ENCODE measurements around the gene TPI1. TPM values are rescaled to one million over a fixed set of nuclear protein-coding genes. Genes with fewer than 3 reads are reported as not detected.
A peak's percentile ranks its signal among the peaks of the same experiment; 100 is the strongest.
"Not testable (repeated sequence)": the region's sequence is repeated elsewhere in the genome, so short reads cannot be mapped to it uniquely, and the experiment has no call there.

TPI1 gene
- total and polyA plus RNA-seq, 2 donors (not counting 3 experiments of a cell fraction or from before 2014, with no cell fraction given), result 643 to 1,816 TPM

DNA sequence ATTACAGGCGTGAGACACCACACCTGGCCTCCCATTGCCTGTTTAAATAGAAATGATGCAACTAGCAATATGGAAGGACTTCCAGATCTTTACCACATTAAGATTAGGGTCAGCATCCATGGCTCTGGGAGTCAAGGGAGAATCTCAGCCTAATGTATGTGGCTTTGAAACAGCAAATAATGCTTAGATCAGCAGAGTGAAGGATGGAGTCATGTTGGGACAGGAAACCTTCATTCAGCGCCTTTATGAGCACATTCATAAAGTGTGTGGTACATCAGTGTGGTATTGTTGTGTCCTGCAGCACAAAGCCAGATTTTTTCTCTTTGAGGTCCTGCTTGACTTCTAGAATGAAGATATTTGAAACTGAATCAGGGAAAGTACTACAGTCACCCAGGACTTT is 21.0 kb downstream of the TPI1 start:
- H3K4me2 ChIP-seq (ENCODE audit: insufficient read depth, low read length), result no peak overlapping the region
- CTCF ChIA-PET, result no interaction called here
- H3K9me3 ChIP-seq (replicated peaks; ENCODE audit: control insufficient read depth, insufficient read depth, low read length), result no peaks in the 10 kb centered on the region
- no peak overlapping the region for H2AFZ ChIP-seq (ENCODE audit: low read depth, low read length)
- no peaks in the 10 kb centered on the region for H3K27me3 ChIP-seq (ENCODE audit: control insufficient read depth in 2 of 2, insufficient read depth in 2 of 2, low read length in 2 of 2)
- intact Hi-C loops (cut with micrococcal nuclease) (no loop called here), dilution Hi-C loops (cut with MboI; ENCODE audit: extremely low pct_ligation_motif_present, low sequenced_read_pairs) (no loop called here)
- FAIRE-seq (peak; percentile 37), DNase-seq (ENCODE audit: low read depth, low spot score) (no peak)
- BruUV-seq (replicated peaks), result no TSS peak
- H3K4me1 ChIP-seq (ENCODE audit: control insufficient read depth, extremely low read depth, insufficient read depth, low read length), result peaks cover 10% of the 10 kb centered on the region
- no peaks in the 10 kb centered on the region for H3K79me2 ChIP-seq (ENCODE audit: control insufficient read depth, insufficient read depth, low read length)
- no peaks in the 10 kb centered on the region for H3K9me1 ChIP-seq (replicated peaks; ENCODE audit: control insufficient read depth, extremely low read depth, insufficient read depth, low read length)
- TF ChIP-seq MYC (IDR thresholded peaks at IDR 0.05; ENCODE audit: low read depth, low read length), result no peak
- TF ChIP-seq POLR2A (IDR thresholded peaks at IDR 0.05; ENCODE audit: low read depth, low read length), result no peak
- no peak for TF ChIP-seq JUN (IDR thresholded peaks at IDR 0.05; ENCODE audit: borderline replicate concordance, insufficient read depth, insufficient read length, low read depth)
- no peak for TF ChIP-seq GATA2 (IDR thresholded peaks at IDR 0.05; ENCODE audit: insufficient read depth, insufficient read length, low read depth, low read length)
- no peak for TF ChIP-seq FOS (IDR thresholded peaks at IDR 0.05; ENCODE audit: borderline replicate concordance, insufficient read depth, low read length)
- TF ChIP-seq, protein P1, sequence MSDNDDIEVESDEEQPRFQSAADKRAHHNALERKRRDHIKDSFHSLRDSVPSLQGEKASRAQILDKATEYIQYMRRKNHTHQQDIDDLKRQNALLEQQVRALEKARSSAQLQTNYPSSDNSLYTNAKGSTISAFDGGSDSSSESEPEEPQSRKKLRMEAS (IDR thresholded peaks at IDR 0.05; ENCODE audit: insufficient read depth, insufficient read length), result no peak
- no peak for TF ChIP-seq EZH2 (IDR thresholded peaks at IDR 0.05; ENCODE audit: borderline replicate concordance, low read depth, low read length, severe bottlenecking)
- TF ChIP-seq, protein P2, sequence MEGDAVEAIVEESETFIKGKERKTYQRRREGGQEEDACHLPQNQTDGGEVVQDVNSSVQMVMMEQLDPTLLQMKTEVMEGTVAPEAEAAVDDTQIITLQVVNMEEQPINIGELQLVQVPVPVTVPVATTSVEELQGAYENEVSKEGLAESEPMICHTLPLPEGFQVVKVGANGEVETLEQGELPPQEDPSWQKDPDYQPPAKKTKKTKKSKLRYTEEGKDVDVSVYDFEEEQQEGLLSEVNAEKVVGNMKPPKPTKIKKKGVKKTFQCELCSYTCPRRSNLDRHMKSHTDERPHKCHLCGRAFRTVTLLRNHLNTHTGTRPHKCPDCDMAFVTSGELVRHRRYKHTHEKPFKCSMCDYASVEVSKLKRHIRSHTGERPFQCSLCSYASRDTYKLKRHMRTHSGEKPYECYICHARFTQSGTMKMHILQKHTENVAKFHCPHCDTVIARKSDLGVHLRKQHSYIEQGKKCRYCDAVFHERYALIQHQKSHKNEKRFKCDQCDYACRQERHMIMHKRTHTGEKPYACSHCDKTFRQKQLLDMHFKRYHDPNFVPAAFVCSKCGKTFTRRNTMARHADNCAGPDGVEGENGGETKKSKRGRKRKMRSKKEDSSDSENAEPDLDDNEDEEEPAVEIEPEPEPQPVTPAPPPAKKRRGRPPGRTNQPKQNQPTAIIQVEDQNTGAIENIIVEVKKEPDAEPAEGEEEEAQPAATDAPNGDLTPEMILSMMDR (IDR thresholded peaks at IDR 0.05; ENCODE audit: extremely low read depth in 1 of 2, insufficient read depth in 1 of 2, low read depth in 1 of 2, low read length in 2 of 2), result no peak
- TF ChIP-seq POLR2AphosphoS5 (IDR thresholded peaks at IDR 0.05; ENCODE audit: insufficient read depth, low read depth, low read length), result no peak
- H3K27ac ChIP-seq (ENCODE audit: insufficient read depth, low read depth, low read length), result no peak overlapping the region
- peaks cover 3 to 11% of the 10 kb centered on the region in 2 experiments for H3K36me3 ChIP-seq (ENCODE audit: control insufficient read depth in 2 of 2, extremely low read depth in 1 of 2, insufficient read depth in 2 of 2, low read length in 2 of 2)
- H3K9ac ChIP-seq (replicated peaks; ENCODE audit: extremely low read depth, insufficient read depth, low read length), result no peak overlapping the region
- H3K4me3 ChIP-seq (replicated peaks in 1 of 3; ENCODE audit: insufficient read depth in 1 of 3, low read depth in 1 of 3, low read length in 3 of 3), result no peak overlapping the region
- H4K20me1 ChIP-seq (replicated peaks; ENCODE audit: control insufficient read depth, extremely low read depth, insufficient read depth, low read length), result no peaks in the 10 kb centered on the region
- POLR2A ChIA-PET, result no interaction called here

DNA sequence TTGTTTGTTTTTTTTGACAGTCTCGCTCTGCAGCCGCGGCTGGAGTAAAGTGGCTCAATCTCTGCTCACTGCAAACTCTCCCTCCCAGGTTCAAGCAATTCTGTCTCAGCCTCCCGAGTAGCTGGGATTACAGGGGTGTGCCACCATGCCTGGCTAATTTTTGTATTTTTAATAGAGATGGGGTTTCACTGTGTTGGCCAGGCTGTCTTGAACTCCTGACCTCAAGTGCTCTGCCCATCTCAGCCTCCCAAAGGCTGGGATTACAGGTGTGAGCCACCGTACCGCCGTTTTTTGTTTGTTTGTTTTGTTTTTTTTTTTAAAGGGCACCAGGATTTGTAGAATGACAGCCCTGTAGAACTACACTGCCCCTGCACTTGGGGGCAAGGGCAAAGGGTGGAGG is 21.5 kb downstream of the TPI1 start:
- H3K27me3 ChIP-seq (ENCODE audit: control insufficient read depth in 2 of 2, insufficient read depth in 2 of 2, low read length in 2 of 2); H3K79me2 ChIP-seq (ENCODE audit: control insufficient read depth, insufficient read depth, low read length); POLR2A ChIA-PET; H3K9ac ChIP-seq (replicated peaks; ENCODE audit: extremely low read depth, insufficient read depth, low read length); H4K20me1 ChIP-seq (replicated peaks; ENCODE audit: control insufficient read depth, extremely low read depth, insufficient read depth, low read length); dilution Hi-C loops (cut with MboI; ENCODE audit: extremely low pct_ligation_motif_present, low sequenced_read_pairs); H3K36me3 ChIP-seq (ENCODE audit: control insufficient read depth in 2 of 2, extremely low read depth in 1 of 2, insufficient read depth in 2 of 2, low read length in 2 of 2); intact Hi-C loops (cut with micrococcal nuclease); H3K4me1 ChIP-seq (ENCODE audit: control insufficient read depth, extremely low read depth, insufficient read depth, low read length); H3K4me2 ChIP-seq (ENCODE audit: insufficient read depth, low read length); H3K9me3 ChIP-seq (replicated peaks; ENCODE audit: control insufficient read depth, insufficient read depth, low read length); BruUV-seq (replicated peaks); DNase-seq (ENCODE audit: low read depth, low spot score); H3K4me3 ChIP-seq (replicated peaks in 1 of 3; ENCODE audit: insufficient read depth in 1 of 3, low read depth in 1 of 3, low read length in 3 of 3); H3K27ac ChIP-seq (ENCODE audit: insufficient read depth, low read depth, low read length); CTCF ChIA-PET; H2AFZ ChIP-seq (ENCODE audit: low read depth, low read length); H3K9me1 ChIP-seq (replicated peaks; ENCODE audit: control insufficient read depth, extremely low read depth, insufficient read depth, low read length): not testable (repeated sequence)
- FAIRE-seq, result peak; percentile 8
